DMS53 treated with DMSO at 0.1 percent for 48 hours (cell line): ENCODE measurements around the gene FGF8.

Experiments used
- DNase-seq: peaks from one replicate; lab custom pipeline; 2025; ENCODE audit not compliant: unreplicated experiment; lab: John Stamatoyannopoulos, UW

FGF8 gene

GRCh38 chr10:101782811-101783735 lies 7.2 kb upstream of the FGF8 start, which contains the start of gene NPM3:
Gene NPM3, minus strand, starts transcription at chr10:101783446. Its CDS starts 56 bp downstream, at chr10:101783390.
- peak; percentile 52 for DNase-seq

- no peak for DNase-seq
Observed at GRCh38 chr10:101781984-101782810, 6.3 kb upstream of the FGF8 start.

- no peak for DNase-seq
Observed at GRCh38 chr10:101781655-101781983, 5.7 kb upstream of the FGF8 start.

DNA sequence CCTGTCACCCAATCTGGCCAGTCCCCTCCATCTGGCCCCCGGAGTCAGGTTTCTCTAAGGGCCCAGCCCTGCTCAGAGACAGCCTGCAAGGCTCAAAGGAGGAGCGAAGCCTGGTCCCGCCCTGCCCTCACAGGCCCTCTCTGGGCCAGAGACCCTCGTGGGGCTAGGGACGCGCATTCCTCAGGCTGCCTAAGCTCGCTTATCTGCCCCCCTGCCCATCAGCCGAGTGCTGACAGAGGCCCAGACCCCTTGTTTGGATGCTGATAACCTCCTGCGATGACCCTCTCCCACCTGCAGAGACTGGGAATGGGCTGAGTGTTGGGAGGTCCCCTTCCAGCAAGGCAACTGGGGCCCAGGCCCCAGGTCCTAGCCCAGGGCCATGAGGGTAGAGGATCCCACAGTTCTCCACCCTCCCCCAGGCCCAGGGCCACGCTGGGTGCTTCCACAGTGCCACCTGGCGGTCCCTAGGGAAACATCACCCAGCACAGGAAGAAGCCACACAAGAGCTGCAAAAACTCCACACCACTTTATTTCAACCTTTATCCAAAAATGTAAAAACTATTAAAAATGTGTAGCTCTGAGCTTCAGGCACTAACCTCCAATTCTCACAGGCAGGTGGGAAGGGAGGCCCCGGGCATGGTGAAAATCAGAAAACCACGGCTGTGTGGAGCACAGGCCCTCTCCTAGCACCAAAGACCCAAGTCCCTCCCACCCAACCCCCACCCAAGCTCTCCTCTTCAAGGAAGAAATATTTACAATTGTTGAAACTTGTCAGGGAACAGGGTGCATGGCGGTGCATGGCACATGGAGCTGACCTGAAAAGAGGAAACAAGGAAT lies 5.1 kb upstream of the FGF8 start:
- peak; percentile 54 for DNase-seq

DNA sequence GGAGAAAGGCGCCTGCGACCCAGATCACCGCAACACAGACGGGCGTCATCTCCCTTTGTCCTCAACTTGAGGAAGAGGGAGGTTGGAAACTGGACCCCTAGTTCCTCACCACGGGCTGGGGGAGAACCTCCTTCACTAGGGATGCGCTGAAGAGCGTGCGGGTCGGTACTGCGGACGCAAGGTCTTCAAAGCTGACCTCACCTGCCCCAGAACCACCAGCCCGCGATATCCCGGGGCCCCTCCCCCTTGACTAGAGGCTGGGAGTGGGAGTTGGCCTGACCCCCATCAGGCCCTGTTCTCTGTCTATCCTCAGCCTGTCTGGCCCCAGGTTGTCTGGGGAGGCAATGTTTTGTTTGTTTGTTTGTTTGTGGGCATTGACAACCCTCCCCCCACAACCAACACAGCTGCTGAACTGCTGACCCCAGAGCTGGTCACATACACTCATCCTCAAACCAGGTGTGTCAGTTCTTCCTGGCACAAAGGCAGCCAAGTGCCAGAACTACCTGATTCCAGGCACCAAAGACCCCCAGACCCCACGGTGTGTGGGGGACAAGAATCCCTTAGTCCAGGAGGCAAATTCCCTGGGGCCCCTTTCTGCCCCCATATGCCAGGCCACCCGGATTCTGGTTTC lies 4.4 kb upstream of the FGF8 start:
- DNase-seq: peak; percentile 18

DNA sequence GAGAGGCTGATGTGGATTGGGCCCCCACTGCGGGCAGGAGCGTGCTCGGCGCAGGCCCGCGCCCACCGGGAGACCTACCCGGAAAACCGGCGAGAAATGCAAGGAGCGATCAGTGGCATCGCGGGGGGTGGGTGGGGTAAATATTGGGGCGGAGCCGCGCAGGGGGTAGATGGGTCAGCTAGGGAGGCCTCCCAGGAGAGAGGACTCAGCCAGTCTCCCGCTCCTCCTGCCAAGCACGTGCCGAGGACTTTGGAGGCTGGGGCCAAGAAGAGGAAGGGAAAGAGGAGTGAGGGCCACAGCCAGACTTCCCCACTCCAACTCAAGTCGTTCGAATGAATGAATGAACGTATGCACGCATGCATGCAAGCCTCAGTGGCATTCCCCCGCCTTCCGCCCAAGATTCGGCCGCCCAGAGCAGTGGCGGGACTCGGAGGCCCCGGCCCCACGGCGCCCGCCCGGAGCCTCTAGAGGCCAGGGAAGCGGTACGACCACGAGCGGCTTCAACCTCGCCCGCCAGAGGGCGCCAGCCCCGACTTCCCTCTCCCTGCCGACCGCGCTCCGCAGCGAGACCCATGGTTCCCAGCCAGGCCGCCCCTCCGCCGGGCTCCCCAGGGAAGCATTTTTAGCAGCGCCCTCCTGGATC lies 3.8 kb upstream of the FGF8 start:
- DNase-seq: peak; percentile 82

DNA sequence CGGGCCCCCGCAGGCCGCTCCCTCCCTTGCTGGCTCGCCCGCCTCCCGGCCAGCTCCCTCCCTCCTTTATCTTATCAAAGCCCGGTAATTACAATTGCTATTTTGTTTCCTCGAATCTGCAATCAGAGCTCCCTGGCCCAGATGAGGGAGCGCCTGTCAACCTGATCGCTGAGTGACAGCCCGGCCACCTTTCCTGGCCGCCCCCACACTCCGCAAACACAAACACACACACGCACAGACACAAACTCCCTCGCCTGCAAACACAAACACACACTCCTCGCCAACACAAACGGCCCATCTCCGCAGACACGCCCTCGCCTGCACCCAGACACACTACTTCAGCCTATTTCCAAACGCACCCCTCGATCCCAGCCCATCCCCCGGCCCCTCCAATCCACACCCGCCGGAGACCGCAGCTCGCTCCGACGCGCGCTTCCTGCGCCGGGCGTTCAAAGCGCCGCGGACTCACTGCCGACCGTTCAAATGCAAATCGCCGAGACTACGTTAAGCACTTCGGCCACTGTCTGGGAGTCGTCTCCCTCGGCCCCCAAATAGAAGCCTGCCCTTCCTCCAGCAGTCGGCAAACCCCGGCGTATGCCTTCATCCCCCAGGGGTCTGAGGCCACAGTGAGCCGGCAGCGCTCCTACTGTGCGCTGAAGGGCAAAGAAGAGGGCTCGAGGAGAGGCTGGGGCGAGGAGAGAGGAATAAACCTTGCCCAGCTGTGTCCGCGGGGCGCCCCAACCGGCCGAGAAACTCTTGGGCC lies 3.0 kb upstream of the FGF8 start:
- DNase-seq: peak; percentile 27

DNA sequence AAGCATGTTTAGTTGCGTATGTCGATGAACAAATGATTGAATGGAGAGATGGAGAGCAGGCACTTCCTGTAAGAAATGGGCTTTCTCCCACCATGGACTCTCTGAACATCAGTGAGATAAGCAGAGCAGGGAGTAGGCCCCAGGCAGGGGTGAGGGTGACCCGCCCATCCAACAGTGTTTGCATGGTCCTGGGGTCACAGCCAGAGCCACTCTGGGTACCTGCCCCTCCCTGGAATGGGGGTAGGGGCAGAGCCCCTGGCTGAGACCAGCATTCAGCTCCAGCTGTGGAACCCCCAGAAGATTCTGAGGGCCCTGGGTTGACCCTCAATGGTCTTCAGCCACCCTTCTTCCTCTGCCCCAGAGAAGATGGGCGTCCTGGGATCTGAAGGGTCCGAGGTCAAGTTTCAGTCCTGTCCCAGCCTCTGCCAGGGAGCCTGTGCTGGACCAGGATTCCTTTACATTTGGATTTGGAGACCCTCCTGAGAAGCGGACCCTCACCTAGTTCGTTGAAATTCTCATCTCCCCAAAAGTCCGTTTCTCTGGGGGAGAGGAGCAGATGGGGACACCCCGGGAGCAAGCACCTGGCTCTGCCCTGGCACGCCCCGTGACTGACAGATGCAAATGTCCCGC lies 2.4 kb upstream of the FGF8 start:
- DNase-seq: no peak

DNA sequence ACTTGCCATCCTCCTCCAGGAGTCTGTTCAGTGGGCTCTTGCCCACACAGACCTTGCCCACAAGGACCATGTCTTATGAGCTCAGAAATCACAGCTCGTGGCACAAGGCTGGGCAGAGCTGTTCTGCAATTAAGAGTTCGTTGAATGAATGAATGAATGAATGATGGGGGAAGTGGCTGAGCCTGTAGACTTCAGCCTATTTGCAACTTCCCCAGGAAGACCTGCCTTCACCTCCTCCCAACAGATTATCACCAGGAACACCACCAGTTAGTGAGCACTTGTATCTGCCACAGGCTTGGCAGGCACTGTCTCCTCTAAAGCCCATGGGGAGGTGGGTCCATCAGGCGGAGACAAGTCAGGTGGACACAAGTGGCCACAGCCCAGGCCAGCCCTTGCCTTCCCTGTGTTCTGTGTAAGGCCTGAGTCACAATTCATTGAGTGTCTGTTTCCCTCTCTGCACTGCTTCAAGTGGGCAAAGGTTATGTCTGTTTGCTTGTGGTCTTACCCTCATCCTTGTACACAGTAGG lies 1.8 kb upstream of the FGF8 start:
- peak; percentile 28 for DNase-seq

- no peak for DNase-seq
Observed at GRCh38 chr10:101776161-101776817, 375 bp upstream of the FGF8 start.

DNA sequence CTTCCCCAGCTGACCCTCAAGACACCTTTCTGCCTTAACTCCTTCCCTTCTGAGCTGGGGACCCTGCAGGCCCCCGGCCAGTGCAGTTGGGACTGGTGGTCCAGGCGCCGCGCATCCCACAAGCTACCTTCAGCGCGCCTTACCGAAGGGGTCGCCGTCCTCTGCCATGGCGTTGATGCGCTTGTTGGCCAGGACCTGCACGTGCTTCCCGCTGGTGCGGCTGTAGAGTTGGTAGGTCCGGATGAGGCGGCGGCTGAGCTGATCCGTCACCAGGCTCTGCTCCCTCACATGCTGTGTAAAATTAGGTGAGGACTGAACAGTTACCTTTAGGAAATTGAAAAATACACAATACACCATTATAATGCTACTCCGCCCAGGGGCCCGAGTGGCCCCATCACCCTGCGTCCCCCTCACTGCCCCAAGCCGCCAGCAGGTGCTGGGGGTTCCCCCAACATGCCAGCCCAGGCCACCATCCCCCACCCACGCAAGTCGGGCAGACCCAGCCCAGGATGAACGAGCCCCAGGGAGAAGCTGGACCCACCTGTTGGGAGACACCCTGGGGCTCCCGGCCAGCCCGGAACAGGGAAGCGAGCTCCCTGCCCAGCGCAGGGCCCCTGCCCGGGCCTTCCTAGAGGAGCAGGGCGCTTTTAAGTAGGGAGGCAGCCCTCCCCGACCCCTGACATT lies 1.2 kb downstream of the FGF8 start:
- DNase-seq: no peak

- no peak for DNase-seq
Observed at GRCh38 chr10:101773923-101774588, 1.9 kb downstream of the FGF8 start.

GRCh38 chr10:101772895-101773761 lies 2.8 kb downstream of the FGF8 start:
- no peak for DNase-seq

DNA sequence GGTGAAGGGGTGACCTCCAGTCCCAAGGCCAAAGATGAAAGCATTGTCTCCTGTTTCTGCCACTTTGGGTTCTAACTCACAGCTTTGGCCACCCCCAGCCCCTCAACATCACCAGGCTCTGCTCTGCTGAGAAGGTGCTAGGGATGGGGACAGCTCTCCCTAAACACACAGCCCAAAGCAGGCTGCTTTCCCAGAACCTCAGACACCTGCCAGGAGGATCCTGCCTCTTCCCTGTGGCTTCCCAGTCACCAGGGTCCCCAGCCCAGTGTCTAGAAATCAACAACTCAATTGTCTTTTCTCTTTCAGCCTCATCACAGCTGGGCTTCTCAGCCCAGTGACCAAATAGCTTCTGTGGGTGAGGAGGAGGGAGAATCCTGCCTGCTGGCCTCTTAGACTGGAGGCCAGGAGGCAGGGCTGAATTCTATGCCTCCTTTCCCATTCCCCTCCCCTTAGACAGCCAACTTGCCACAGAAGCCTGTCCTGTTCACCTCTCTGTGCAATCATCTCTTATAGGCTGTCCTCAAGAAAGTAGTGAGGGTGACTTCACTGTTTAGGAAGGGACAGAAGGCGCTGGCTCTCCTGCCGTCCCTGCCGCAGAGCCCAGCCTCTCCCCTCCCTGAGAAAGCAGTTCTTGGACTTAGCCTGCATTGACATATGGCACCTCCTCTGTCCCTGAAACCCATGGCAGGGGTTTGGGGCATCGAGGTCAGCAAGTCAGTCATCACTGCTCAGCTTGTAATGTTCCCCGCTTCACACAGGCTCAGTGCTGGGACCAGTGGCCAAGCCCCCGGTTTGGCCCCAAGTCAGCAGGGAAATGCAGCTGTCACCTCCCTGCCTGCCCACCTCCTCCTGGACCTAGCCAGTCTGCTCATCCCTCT lies 3.7 kb downstream of the FGF8 start:
- DNase-seq: no peak

DNA sequence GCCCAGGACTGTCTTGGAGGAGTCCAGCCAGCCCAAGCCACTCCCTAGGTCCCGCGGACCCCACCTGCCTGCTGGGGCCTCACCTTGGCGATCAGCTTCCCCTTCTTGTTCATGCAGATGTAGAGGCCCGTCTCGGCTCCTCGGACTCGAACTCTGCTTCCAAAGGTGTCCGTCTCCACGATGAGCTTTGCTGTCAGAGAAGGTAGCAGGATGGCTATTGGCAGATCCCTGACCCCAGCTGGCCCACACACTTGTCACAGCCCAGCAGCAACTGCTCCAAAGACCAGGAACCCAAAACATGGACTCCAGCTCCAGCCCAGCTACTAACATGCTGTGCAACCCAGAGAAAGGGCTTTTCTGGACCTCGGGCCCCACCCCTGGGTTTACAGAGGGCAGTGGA lies 4.5 kb downstream of the FGF8 start:
- DNase-seq: no peak
